Measurements from ENCODE around the gene OSBPL5.
"Not testable (repeated sequence)": the region's sequence is repeated elsewhere in the genome, so short reads cannot be mapped to it uniquely, and the experiment has no call there.

The OSBPL5 gene

GRCh38 chr11:3087821-3088800, 77.0 kb downstream of the OSBPL5 start:
- no peak for DNase-seq (ENCODE audit: low read depth, low spot score)

GRCh38 chr11:3087373-3087772, 77.7 kb downstream of the OSBPL5 start:
- no peak for DNase-seq (ENCODE audit: low read depth, low spot score)

- DNase-seq (ENCODE audit: low read depth, low spot score), result no peak
These were observed 78.4 kb downstream of the OSBPL5 start for GRCh38 chr11:3086671-3087150.

GRCh38 chr11:3086114-3086513, 79.0 kb downstream of the OSBPL5 start:
- DNase-seq (ENCODE audit: low read depth, low spot score), result no peak

- DNase-seq (ENCODE audit: low read depth, low spot score), result no peak
These were observed 80.1 kb downstream of the OSBPL5 start for GRCh38 chr11:3085052-3085451.

- no peak for DNase-seq (ENCODE audit: low read depth, low spot score)
These were observed 81.8 kb downstream of the OSBPL5 start for GRCh38 chr11:3083321-3083720.

- DNase-seq (ENCODE audit: low read depth, low spot score), result no peak
These were observed 83.7 kb downstream of the OSBPL5 start for GRCh38 chr11:3081386-3081751.

- no peak for DNase-seq (ENCODE audit: low read depth, low spot score)
These were observed 84.3 kb downstream of the OSBPL5 start for GRCh38 chr11:3080733-3081385.

- DNase-seq (ENCODE audit: low read depth, low spot score), result no peak
These were observed 85.0 kb downstream of the OSBPL5 start for GRCh38 chr11:3080104-3080503.

- DNase-seq (ENCODE audit: low read depth, low spot score), result no peak
These were observed 87.2 kb downstream of the OSBPL5 start for GRCh38 chr11:3077846-3078440.

GRCh38 chr11:3077189-3077836, 87.8 kb downstream of the OSBPL5 start:
- no peak for DNase-seq (ENCODE audit: low read depth, low spot score)

GRCh38 chr11:3074912-3075589, 90.1 kb downstream of the OSBPL5 start:
- no peak for DNase-seq (ENCODE audit: low read depth, low spot score)

- no peak for DNase-seq (ENCODE audit: low read depth, low spot score)
These were observed 92.1 kb downstream of the OSBPL5 start for GRCh38 chr11:3073029-3073435.

- DNase-seq (ENCODE audit: low read depth, low spot score), result no peak
These were observed 95.7 kb downstream of the OSBPL5 start for GRCh38 chr11:3069425-3069824.

- not testable (repeated sequence) for DNase-seq (ENCODE audit: low read depth, low spot score)
These were observed 98.8 kb downstream of the OSBPL5 start for GRCh38 chr11:3066308-3066707.

GRCh38 chr11:3064709-3065108, 100.4 kb downstream of the OSBPL5 start:
- not testable (repeated sequence) for DNase-seq (ENCODE audit: low read depth, low spot score)

- DNase-seq (ENCODE audit: low read depth, low spot score), result not testable (repeated sequence)
These were observed 101.2 kb downstream of the OSBPL5 start for GRCh38 chr11:3063876-3064275.

- DNase-seq (ENCODE audit: low read depth, low spot score), result not testable (repeated sequence)
These were observed 101.7 kb downstream of the OSBPL5 start for GRCh38 chr11:3063432-3063831.

- no peak for DNase-seq (ENCODE audit: low read depth, low spot score)
These were observed 104.6 kb downstream of the OSBPL5 start for GRCh38 chr11:3060436-3061025.

- DNase-seq (ENCODE audit: low read depth, low spot score), result no peak
These were observed 106.1 kb downstream of the OSBPL5 start for GRCh38 chr11:3058753-3059664.
